GM12875 (cell line): ENCODE measurements around the gene ADD1.

Experiments used
- H3K4me3 ChIP-seq: one replicate; pipeline ENCODE4 v1.5.1; 2011; ENCODE audit warnings: low read depth, low read length, control low read depth
- TF ChIP-seq, protein P1 (sequence below): IDR thresholded peaks from 2 replicates; pipeline ENCODE4 v1.5.1; 2011; ENCODE audit warnings: low read depth, mild to moderate bottlenecking, control low read depth, inconsistent platforms, low read length, moderate library complexity, borderline replicate concordance; ENCODE audit not compliant: insufficient read depth

Gene ADD1

DNA sequence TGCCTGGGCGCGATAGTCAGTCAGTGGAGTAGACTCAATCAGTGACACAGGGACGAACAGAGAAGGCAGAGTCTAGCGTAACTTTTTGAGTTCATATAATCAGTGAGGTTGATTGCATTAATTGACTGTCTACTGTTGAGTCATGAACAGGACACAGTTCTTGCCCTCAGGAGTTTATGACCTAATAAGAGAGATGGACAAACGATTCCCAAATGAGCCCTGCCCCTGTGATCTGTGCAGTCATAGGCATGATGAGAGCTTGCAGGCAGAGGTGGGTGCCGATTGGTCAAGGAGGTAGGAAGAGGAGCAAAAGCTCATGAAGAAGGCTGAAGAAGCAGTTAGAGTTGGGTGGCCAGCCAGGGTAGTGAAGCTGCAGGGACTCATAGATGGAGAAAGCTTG lies 57.1 kb downstream of the ADD1 start:
- no peak overlapping the region for H3K4me3 ChIP-seq
- TF ChIP-seq, protein P1, sequence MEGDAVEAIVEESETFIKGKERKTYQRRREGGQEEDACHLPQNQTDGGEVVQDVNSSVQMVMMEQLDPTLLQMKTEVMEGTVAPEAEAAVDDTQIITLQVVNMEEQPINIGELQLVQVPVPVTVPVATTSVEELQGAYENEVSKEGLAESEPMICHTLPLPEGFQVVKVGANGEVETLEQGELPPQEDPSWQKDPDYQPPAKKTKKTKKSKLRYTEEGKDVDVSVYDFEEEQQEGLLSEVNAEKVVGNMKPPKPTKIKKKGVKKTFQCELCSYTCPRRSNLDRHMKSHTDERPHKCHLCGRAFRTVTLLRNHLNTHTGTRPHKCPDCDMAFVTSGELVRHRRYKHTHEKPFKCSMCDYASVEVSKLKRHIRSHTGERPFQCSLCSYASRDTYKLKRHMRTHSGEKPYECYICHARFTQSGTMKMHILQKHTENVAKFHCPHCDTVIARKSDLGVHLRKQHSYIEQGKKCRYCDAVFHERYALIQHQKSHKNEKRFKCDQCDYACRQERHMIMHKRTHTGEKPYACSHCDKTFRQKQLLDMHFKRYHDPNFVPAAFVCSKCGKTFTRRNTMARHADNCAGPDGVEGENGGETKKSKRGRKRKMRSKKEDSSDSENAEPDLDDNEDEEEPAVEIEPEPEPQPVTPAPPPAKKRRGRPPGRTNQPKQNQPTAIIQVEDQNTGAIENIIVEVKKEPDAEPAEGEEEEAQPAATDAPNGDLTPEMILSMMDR: no peak

- TF ChIP-seq, protein P1: no peak
- H3K4me3 ChIP-seq: no peak overlapping the region
Measured at GRCh38 chr4:2901186-2901585, 57.5 kb downstream of the ADD1 start.

- no peak overlapping the region for H3K4me3 ChIP-seq
- TF ChIP-seq, protein P1: no peak
Measured at GRCh38 chr4:2902126-2902525, 58.5 kb downstream of the ADD1 start.

GRCh38 chr4:2905544-2905943 lies 61.9 kb downstream of the ADD1 start:
- no peak overlapping the region for H3K4me3 ChIP-seq
- TF ChIP-seq, protein P1: no peak

GRCh38 chr4:2906218-2906617 lies 62.6 kb downstream of the ADD1 start:
- TF ChIP-seq, protein P1: no peak
- H3K4me3 ChIP-seq: no peak overlapping the region

DNA sequence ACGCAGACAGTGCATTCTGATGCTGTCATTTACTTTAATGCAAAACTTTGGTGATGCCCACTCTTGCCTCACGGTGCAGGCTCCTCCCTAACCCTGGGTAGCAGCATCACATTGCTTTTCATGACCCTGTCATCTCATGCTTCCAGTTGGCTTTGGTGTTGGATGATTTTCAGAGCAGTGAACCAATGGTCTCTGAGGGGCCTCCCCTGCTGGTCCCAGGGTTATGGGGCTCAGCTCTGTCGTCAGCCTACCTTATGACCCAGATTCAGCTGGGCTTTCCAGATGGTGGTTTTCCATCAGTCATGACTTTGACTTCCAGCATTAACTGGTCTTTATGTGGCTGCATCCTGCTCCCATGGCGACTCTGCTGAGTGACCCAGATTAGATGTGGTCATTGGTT lies 63.6 kb downstream of the ADD1 start:
- H3K4me3 ChIP-seq: no peak overlapping the region
- TF ChIP-seq, protein P1: no peak

- no peak overlapping the region for H3K4me3 ChIP-seq
- TF ChIP-seq, protein P1: no peak
Measured at GRCh38 chr4:2907706-2908293, 64.2 kb downstream of the ADD1 start.
